Brain microvascular endothelial cell (primary cell): ENCODE measurements around the gene CFAP74.

ENCODE experiments used
- DNase-seq: peaks from one replicate; pipeline ENCODE4 v3.0.0-alpha.2; 2020
- H3K27ac ChIP-seq: fragments of 250-450 bp; sonication (Bioruptor Pico); 2 replicates; pipeline ENCODE4 v1.5.1; 2020; ENCODE audit warnings: mild to moderate bottlenecking, moderate library complexity
- H3K27me3 ChIP-seq: fragments of 250-450 bp; sonication (Bioruptor Pico); replicated peaks from 2 replicates; pipeline ENCODE4 v1.5.1; 2020; ENCODE audit warnings: mild to moderate bottlenecking
- H3K36me3 ChIP-seq: fragments of 250-450 bp; sonication (Bioruptor Pico); replicated peaks from 2 replicates; pipeline ENCODE4 v1.5.1; 2020; ENCODE audit warnings: mild to moderate bottlenecking
- H3K4me3 ChIP-seq: 2 replicates; pipeline ENCODE4 v1.5.1; 2011; ENCODE audit warnings: low read depth, mild to moderate bottlenecking, control low read depth, low read length, moderate library complexity
- CTCF ChIP-seq: IDR thresholded peaks from 2 replicates; pipeline ENCODE4 v1.5.1; 2011; ENCODE audit warnings: low read depth, mild to moderate bottlenecking, moderate library complexity, low read length, control low read depth, inconsistent platforms; ENCODE audit errors: missing control alignments
- in situ Hi-C: cut with HindIII; loops from 2 replicates; pipeline ENCODE4 v1.10.0; 2017; ENCODE audit warnings: low sequenced_read_pairs, low pct_ligation_motif_present

The CFAP74 gene

DNA sequence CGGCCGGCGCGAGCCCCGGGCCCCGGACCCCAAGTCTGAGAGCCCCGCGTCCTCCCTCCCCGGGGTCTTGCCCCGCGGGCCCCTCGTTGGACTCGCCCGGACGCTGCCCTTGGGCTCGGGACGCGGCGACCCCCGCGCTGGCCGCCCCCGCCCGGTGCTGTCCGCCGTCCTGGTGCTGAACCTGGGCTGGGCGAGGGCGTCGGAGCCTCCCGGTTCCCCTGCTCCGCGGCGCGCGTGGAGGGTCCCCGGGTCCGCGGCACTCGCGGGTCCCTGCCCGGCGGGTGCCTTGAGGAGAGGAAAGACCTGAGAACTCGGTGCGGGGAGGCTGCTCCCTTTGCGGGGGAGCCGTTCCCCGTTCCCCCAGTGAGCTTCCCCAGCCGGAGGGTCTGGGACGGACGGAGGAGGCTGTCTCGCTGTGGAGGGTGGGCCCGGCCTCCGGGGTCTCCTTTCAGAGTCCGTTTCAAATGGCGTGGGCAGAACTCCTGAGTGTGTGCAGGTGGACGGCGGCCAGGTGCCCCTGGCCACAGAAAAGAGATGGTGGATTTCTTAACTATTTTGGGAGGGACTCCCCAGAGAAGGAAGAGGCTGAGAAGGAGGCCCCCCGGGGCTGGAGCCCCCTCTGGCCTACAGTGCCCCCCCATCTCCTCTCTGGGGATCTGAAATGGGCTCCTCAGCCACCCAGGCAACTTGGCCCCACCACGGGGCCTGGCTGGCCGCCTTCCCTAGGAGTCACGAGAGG is 16.2 kb upstream of the CFAP74 start:
- TF ChIP-seq CTCF: no peak
- Histone ChIP-seq H3K27ac (no peak overlapping the region), H3K27me3 (peaks cover 41% of the 10 kb centered on the region), H3K36me3 (no peaks in the 10 kb centered on the region), H3K4me3 (no peak overlapping the region)
- in situ Hi-C loops: no loop called here
- DNase-seq: no peak

- TF ChIP-seq CTCF: no peak
- Histone ChIP-seq H3K4me3 (no peak within 1 kb of the TSS), H3K27ac (no peak within 1 kb of the TSS), H3K36me3 (no peaks in the 10 kb centered on the region), H3K27me3 (peaks cover 41% of the 10 kb centered on the region)
- in situ Hi-C loops: no loop called here
- no peak for DNase-seq
Observed at GRCh38 chr1:2019172-2019543, 15.6 kb upstream of the CFAP74 start, which contains the start of gene GABRD. Gene GABRD, plus strand, starts transcription at chr1:2019345. Its CDS starts 79 bp downstream, at chr1:2019424.

DNA sequence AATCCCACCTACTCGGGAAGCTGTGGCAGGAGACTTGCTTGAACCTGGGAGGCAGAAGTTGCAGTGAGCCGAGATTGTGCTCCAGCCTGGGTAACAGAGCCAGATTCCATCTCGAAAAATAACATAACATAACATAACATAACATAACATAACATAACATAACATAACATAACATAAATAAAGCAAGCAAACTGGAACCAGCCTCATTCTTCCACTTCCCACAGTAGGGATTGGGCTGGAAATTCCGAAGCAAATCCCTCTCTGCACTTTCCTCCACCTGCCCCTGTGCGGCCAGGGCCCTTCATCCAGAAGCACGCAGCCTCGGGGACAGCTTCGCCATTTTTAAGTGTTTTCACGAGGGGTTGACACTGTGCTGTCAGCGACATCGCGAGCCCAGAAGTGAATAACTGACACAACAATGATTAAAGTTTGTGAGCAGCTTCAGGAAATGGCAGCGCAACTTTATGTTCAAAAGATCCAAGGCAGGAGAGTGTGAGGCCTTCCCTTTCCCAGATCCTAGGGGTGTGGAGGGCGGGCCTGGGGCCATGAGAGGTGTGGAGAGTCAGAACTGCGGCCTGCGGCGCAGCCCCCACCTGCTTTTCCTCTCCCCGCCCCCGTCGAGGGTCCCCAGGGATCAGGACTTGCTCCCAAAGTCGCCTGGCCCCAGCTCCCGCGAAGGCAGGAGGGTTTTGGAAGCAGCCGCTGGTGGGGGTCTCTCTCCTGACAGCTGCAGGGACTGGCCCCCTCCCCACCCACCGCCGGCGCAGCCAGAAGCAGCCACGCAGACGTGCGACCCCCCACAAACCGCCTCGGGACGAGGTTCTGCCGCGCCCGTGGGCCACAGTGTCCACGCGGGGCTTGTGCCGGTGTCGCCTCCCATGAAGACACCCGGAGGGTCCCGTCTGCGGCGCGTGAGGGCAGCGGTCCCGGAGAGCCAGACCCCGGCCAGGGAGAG is 14.9 kb upstream of the CFAP74 start:
- Histone ChIP-seq H3K4me3 (no peak overlapping the region), H3K36me3 (no peaks in the 10 kb centered on the region), H3K27ac (no peak overlapping the region), H3K27me3 (peaks cover 42% of the 10 kb centered on the region)
- DNase-seq: no peak
- no peak for TF ChIP-seq CTCF
- in situ Hi-C loops: no loop called here

DNA sequence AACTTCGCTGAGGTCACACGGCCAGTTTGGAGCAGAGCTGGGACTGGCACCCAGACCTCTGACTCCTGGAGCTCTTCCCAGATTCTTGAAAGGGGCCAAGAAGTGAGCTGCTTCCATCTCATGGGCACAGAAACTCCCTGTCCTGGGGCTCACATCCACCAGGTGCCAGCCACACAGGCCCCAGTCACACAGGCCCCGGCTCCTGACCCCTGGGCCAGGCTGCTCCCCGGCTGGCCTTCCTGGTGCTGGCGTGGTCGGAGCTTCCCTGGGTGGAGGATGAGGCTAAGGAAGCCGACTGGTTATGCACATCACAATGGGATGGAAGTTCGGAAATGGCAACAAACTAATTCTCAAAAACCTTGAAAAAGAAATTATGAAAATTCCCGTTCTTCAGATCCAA is 12.5 kb upstream of the CFAP74 start:
- Histone ChIP-seq H3K4me3 (no peak overlapping the region), H3K27ac (no peak overlapping the region), H3K36me3 (no peaks in the 10 kb centered on the region), H3K27me3 (peaks cover 35% of the 10 kb centered on the region)
- DNase-seq: no peak
- in situ Hi-C loops: no loop called here
- no peak for TF ChIP-seq CTCF

DNA sequence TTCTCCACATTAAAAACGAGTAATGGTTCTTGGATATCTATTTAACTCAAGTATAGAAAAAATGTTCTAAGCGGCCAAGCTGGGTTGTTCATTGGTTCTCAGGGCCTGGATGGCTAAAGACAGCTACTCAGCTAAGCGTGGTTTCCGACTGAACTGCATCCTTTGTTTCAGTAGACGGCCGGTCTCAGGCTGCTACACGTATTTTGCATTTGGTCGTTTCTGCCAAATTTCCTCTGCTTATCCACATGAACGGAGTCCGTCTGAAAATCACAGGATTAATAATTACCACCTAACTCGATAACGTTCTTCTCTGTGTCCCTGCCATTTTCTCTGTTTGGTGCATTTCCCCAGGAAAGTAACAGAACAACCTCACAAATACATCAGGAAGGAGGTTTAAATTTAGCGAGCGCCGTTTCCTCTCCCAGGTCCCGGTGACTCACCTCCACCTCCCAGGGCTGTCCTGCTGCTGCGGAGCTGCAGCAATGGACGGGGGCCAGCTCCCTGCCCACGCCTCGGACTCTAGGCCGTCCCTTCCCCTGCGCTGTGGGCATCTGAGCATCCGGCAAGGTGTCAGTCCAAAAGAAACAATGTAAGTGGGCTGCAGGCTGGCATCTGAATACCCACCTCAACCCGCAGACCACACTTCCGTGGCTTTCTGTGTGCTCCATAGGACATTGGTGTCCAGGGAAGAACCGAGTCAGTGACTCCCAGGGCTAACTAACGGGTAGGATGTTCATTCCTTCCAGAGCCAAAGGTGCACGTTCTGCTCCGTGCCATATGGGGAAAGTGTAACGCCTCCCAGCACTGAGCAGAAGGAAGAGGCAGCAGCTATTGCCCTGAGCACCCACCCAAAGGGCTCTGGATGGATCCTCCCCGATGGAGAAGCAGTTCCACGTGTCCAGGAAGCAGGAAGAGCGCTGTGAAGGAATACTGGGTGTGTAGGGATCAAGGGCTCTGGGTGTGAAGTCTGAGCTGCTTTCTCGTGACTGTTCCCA is 11.5 kb upstream of the CFAP74 start:
- Histone ChIP-seq H3K4me3 (no peak overlapping the region), H3K27me3 (peaks cover 27% of the 10 kb centered on the region), H3K36me3 (no peaks in the 10 kb centered on the region), H3K27ac (no peak overlapping the region)
- TF ChIP-seq CTCF: no peak
- in situ Hi-C loops: no loop called here
- DNase-seq: no peak
